OCI-LY3 (cell line): ENCODE results near the gene CIT.

Experiments
- CTCF ChIP-seq: fragments of 200-600, 300-600 bp; sonication (generic); IDR thresholded peaks from 2 replicates; pipeline ENCODE4 v1.5.1; 2014; ENCODE audit warnings: antibody characterized with exemption, low read length, low read depth
- EZH2phosphoT487 ChIP-seq: fragments of 200-600 bp; shearing (Covaris generic); IDR thresholded peaks from 2 replicates; pipeline ENCODE4 v1.6.1; 2018; ENCODE audit warnings: antibody characterized with exemption, mixed run types, low read depth

DNA sequence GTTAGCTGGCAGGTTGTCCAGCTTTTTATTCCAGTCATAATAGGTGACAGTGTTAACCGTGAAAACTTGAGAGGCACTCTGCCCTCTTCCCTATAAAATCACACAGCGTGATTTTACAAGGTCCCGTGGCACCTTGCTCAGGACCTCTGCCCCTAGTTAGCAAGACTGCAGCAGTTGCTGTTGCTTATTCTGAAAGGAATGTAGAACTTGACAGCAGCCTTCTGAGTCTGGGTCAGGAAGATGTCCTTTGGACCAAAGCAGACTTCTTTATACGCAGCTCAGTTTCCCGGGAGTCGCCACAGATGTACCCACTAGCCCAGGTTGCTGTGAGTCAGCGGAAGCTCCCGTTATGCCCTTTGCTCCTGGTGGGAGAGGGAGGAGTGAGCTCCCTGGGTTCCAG, 196.0 kb downstream of the CIT start:
- TF ChIP-seq CTCF (no peak), EZH2phosphoT487 (no peak)
